Measurements from ENCODE around the gene EFHC2. TPM values are rescaled to one million over a fixed set of nuclear protein-coding genes. Genes with fewer than 3 reads are reported as not detected.

The EFHC2 gene
- polyA plus RNA-seq, 1 of the 3 experiments (the other 2 are of a cell fraction): 0.03 TPM

- TF ChIP-seq USF2 (IDR thresholded peaks at IDR 0.05; ENCODE audit: borderline replicate concordance, low read depth, low read length) (no peak), EZH2phosphoT487 (IDR thresholded peaks at IDR 0.05; ENCODE audit: borderline replicate concordance, low read depth) (no peak), EP300 (IDR thresholded peaks at IDR 0.05; ENCODE audit: borderline replicate concordance in 1 of 2, low read depth in 1 of 2, low read length in 1 of 2) (no peak), MXI1 (IDR thresholded peaks at IDR 0.05; ENCODE audit: low read depth, low read length) (no peak), ZBTB33 (IDR thresholded peaks at IDR 0.05; ENCODE audit: borderline replicate concordance, low read depth) (no peak)
Measured at GRCh38 chrX:44247468-44247867, 96.0 kb downstream of the EFHC2 start (continued).

GRCh38 chrX:44246826-44247225, 96.6 kb downstream of the EFHC2 start:
- no peaks in the 10 kb centered on the region for H4K20me1 ChIP-seq (ENCODE audit: insufficient read depth)
- H3K4me2 ChIP-seq: no peak overlapping the region
- POLR2A ChIA-PET: no interaction called here
- no peak overlapping the region for H3K4me3 ChIP-seq (ENCODE audit: low read depth in 2 of 2, low read length in 1 of 2)
- 27% methylated on average over 2 of the region's 2 CpGs for WGBS (ENCODE audit: low lambda C conversion rate)
- no peak for TF ChIP-seq GATA2 (CRISPR knock-in tag; IDR thresholded peaks at IDR 0.05)
- TF ChIP-seq JUND (IDR thresholded peaks at IDR 0.05): no peak
- no peak for TF ChIP-seq POLR2AphosphoS5 (IDR thresholded peaks at IDR 0.05; ENCODE audit: low read depth, low read length)
- no peak for TF ChIP-seq TAF1 (IDR thresholded peaks at IDR 0.05; ENCODE audit: borderline replicate concordance, low read depth, low read length)
- H3K27ac ChIP-seq (ENCODE audit: low read depth in 2 of 2, low read length in 1 of 2): no peak overlapping the region
- H3K79me2 ChIP-seq (ENCODE audit: insufficient read depth): no peaks in the 10 kb centered on the region
- DNase-seq: no peak
- H3K9me2 ChIP-seq: no peaks in the 10 kb centered on the region
- no peaks in the 10 kb centered on the region for H3K36me3 ChIP-seq (replicated peaks in 1 of 2; ENCODE audit: control insufficient read depth in 1 of 2, insufficient read depth in 2 of 2, low read length in 1 of 2)
- no peaks in the 10 kb centered on the region for H3F3A ChIP-seq (replicated peaks; ENCODE audit: insufficient read depth)
- no peak overlapping the region for H3K9ac ChIP-seq
- CTCF ChIA-PET: interaction anchor here (1.2 to 3.5 kb wide), 2 partner anchors 288 to 411 kb away, joined by 3 to 12 read pairs; no protein-coding TSS in a partner anchor
- no peaks in the 10 kb centered on the region for H3K9me3 ChIP-seq
- no peaks in the 10 kb centered on the region; the same call in 1 of the 2 replicates for H3K27me3 ChIP-seq (ENCODE audit: insufficient read depth)
- no peak overlapping the region for H2AFZ ChIP-seq (ENCODE audit: low read depth)
- no peaks in the 10 kb centered on the region for H3K4me1 ChIP-seq (ENCODE audit: control insufficient read depth in 1 of 2, insufficient read depth in 2 of 2, low read depth in 1 of 2, low read length in 1 of 2)

- no peaks in the 10 kb centered on the region for H3K9me2 ChIP-seq
- ChIA-PET CTCF (interaction anchor here (3.5 kb wide), 1 partner anchor 287 kb away, joined by 12 read pairs; no protein-coding TSS in a partner anchor), POLR2A (no interaction called here)
- H3K36me3 ChIP-seq (replicated peaks in 1 of 2; ENCODE audit: control insufficient read depth in 1 of 2, insufficient read depth in 2 of 2, low read length in 1 of 2): no peaks in the 10 kb centered on the region
- TF ChIP-seq TEAD4 (IDR thresholded peaks at IDR 0.05; ENCODE audit: borderline replicate concordance, insufficient read depth): no peak
- TF ChIP-seq EP300 (IDR thresholded peaks at IDR 0.05; ENCODE audit: borderline replicate concordance in 1 of 2, low read depth in 1 of 2, low read length in 1 of 2): no peak
- no peak for TF ChIP-seq REST (IDR thresholded peaks at IDR 0.05; ENCODE audit: low read depth, low read length)
- TF ChIP-seq NFIC (IDR thresholded peaks at IDR 0.05; ENCODE audit: borderline replicate concordance): no peak
- TF ChIP-seq SIN3A (IDR thresholded peaks at IDR 0.05; ENCODE audit: borderline replicate concordance, low read depth, low read length): no peak
- no peak for TF ChIP-seq NRF1 (IDR thresholded peaks at IDR 0.05; ENCODE audit: low read depth, low read length)
- TF ChIP-seq MXI1 (IDR thresholded peaks at IDR 0.05; ENCODE audit: low read depth, low read length): no peak
- TF ChIP-seq ELF1 (IDR thresholded peaks at IDR 0.05): no peak
- TF ChIP-seq TAF1 (IDR thresholded peaks at IDR 0.05; ENCODE audit: borderline replicate concordance, low read depth, low read length): no peak
- TF ChIP-seq SMC3 (IDR thresholded peaks at IDR 0.05; ENCODE audit: low read depth, low read length): no peak
- TF ChIP-seq MEF2A (IDR thresholded peaks at IDR 0.05; ENCODE audit: borderline replicate concordance, low read depth): no peak
- WGBS (ENCODE audit: low lambda C conversion rate): 60% methylated on average over 7 of the region's 7 CpGs
- no peaks in the 10 kb centered on the region; the same call in 1 of the 2 replicates for H3K27me3 ChIP-seq (ENCODE audit: insufficient read depth)
- H3F3A ChIP-seq (replicated peaks; ENCODE audit: insufficient read depth): no peaks in the 10 kb centered on the region
- no peaks in the 10 kb centered on the region for H3K9me3 ChIP-seq
- H3K9ac ChIP-seq: no peak overlapping the region
- no peaks in the 10 kb centered on the region for H3K79me2 ChIP-seq (ENCODE audit: insufficient read depth)
- no peaks in the 10 kb centered on the region for H4K20me1 ChIP-seq (ENCODE audit: insufficient read depth)
- H2AFZ ChIP-seq (ENCODE audit: low read depth): no peak overlapping the region
- no peak overlapping the region for H3K27ac ChIP-seq (ENCODE audit: low read depth in 2 of 2, low read length in 1 of 2)
- no peak overlapping the region for H3K4me3 ChIP-seq (ENCODE audit: low read depth in 2 of 2, low read length in 1 of 2)
- H3K4me1 ChIP-seq (ENCODE audit: control insufficient read depth in 1 of 2, insufficient read depth in 2 of 2, low read depth in 1 of 2, low read length in 1 of 2): no peaks in the 10 kb centered on the region
- no peak overlapping the region for H3K4me2 ChIP-seq
- no peak for DNase-seq
Measured at GRCh38 chrX:44245733-44246132, 97.7 kb downstream of the EFHC2 start.

All from SK-N-SH (cell line).